IPS DF 6.9 (cell line): ENCODE measurements around the gene TRPV6.

Experiments used
- DNase-seq: peaks from one replicate; pipeline ENCODE4 v3.0.0-alpha.2; 2013; ENCODE audit warnings: low read depth, low spot score
- H3K27ac ChIP-seq: one replicate; pipeline ENCODE4 v1.5.1; 2013; ENCODE audit warnings: low read length, control low read depth
- H3K27me3 ChIP-seq: 2 replicates; pipeline ENCODE4 v1.6.1; 2013; ENCODE audit warnings: mild to moderate bottlenecking, low read length; ENCODE audit not compliant: control insufficient read depth, insufficient read depth
- H3K36me3 ChIP-seq: 2 replicates; pipeline ENCODE4 v1.6.1; 2013; ENCODE audit warnings: low read length; ENCODE audit not compliant: control insufficient read depth, insufficient read depth
- H3K4me1 ChIP-seq: 2 replicates; pipeline ENCODE4 v1.6.1; 2013; ENCODE audit warnings: low read length; ENCODE audit not compliant: control insufficient read depth, insufficient read depth
- H3K4me3 ChIP-seq: 2 replicates; pipeline ENCODE4 v1.5.1; 2013; ENCODE audit warnings: mild to moderate bottlenecking, low read length
- H3K9me3 ChIP-seq: 2 replicates; pipeline ENCODE4 v1.6.1; 2013; ENCODE audit warnings: low read length, inconsistent platforms; ENCODE audit not compliant: control insufficient read depth, insufficient read depth
- WGBS: extraction: QIAGEN DNeasy Blood & Tissue Kit; methylation state at CpG from one replicate; pipeline ENCODE4 v1.1.7; 2013; ENCODE audit warnings: mixed read lengths, missing lambda C conversion rate; ENCODE audit not compliant: insufficient read length, insufficient coverage; 5-methylcytosine and 5-hydroxymethylcytosine counted together

The TRPV6 gene

GRCh38 chr7:142868986-142869415 lies 16.5 kb downstream of the TRPV6 start:
- H3K9me3 ChIP-seq, result no peaks in the 10 kb centered on the region
- no peaks in the 10 kb centered on the region for H3K27me3 ChIP-seq
- H3K36me3 ChIP-seq, result no peaks in the 10 kb centered on the region; the same call in 1 of the 2 replicates
- no peak overlapping the region for H3K27ac ChIP-seq
- no peak overlapping the region for H3K4me3 ChIP-seq
- no peaks in the 10 kb centered on the region; the same call in 1 of the 2 replicates for H3K4me1 ChIP-seq
- no CpG with 5 or more reads among the region's 11 CpGs for WGBS
- no peak for DNase-seq

- Histone ChIP-seq H3K4me1 (no peaks in the 10 kb centered on the region; the same call in 1 of the 2 replicates), H3K27ac (no peak overlapping the region), H3K4me3 (no peak overlapping the region), H3K9me3 (no peaks in the 10 kb centered on the region), H3K36me3 (no peaks in the 10 kb centered on the region; the same call in 1 of the 2 replicates), H3K27me3 (no peaks in the 10 kb centered on the region)
- no CpG with 5 or more reads among the region's 31 CpGs for WGBS
- no peak for DNase-seq
Measured at GRCh38 chr7:142868188-142868985, 17.2 kb downstream of the TRPV6 start.

GRCh38 chr7:142867398-142868187 lies 18.0 kb downstream of the TRPV6 start:
- Histone ChIP-seq H3K9me3 (no peaks in the 10 kb centered on the region), H3K27ac (no peak overlapping the region), H3K36me3 (no peaks in the 10 kb centered on the region; the same call in 1 of the 2 replicates), H3K4me1 (peaks cover 2% of the 10 kb centered on the region), H3K27me3 (no peaks in the 10 kb centered on the region), H3K4me3 (no peak overlapping the region)
- WGBS, result no CpG with 5 or more reads among the region's 18 CpGs
- no peak for DNase-seq

GRCh38 chr7:142867097-142867378 lies 18.5 kb downstream of the TRPV6 start:
- no peak overlapping the region for H3K27ac ChIP-seq
- H3K36me3 ChIP-seq, result no peaks in the 10 kb centered on the region; the same call in 1 of the 2 replicates
- H3K4me3 ChIP-seq, result no peak overlapping the region
- H3K27me3 ChIP-seq, result no peaks in the 10 kb centered on the region
- peaks cover 2% of the 10 kb centered on the region for H3K4me1 ChIP-seq
- no peak for DNase-seq
- no CpG with 5 or more reads among the region's 4 CpGs for WGBS
- no peaks in the 10 kb centered on the region for H3K9me3 ChIP-seq

- Histone ChIP-seq H3K9me3 (no peaks in the 10 kb centered on the region), H3K27ac (no peak overlapping the region), H3K36me3 (no peaks in the 10 kb centered on the region; the same call in 1 of the 2 replicates), H3K27me3 (no peaks in the 10 kb centered on the region), H3K4me1 (peaks cover 3% of the 10 kb centered on the region), H3K4me3 (no peak overlapping the region)
- no CpG with 5 or more reads among the region's 18 CpGs for WGBS
- DNase-seq, result no peak
Measured at GRCh38 chr7:142866361-142867096, 19.0 kb downstream of the TRPV6 start.

- no peak overlapping the region for H3K4me3 ChIP-seq
- H3K27ac ChIP-seq, result no peak overlapping the region
- H3K36me3 ChIP-seq, result no peaks in the 10 kb centered on the region; the same call in 1 of the 2 replicates
- no peaks in the 10 kb centered on the region for H3K9me3 ChIP-seq
- no peak for DNase-seq
- no CpG with 5 or more reads among the region's 13 CpGs for WGBS
- H3K4me1 ChIP-seq, result peaks cover 3% of the 10 kb centered on the region
- no peaks in the 10 kb centered on the region for H3K27me3 ChIP-seq
Measured at GRCh38 chr7:142865766-142866165, 19.8 kb downstream of the TRPV6 start.

GRCh38 chr7:142864980-142865747 lies 20.4 kb downstream of the TRPV6 start:
- H3K4me1 ChIP-seq, result peaks cover 3% of the 10 kb centered on the region
- no peak overlapping the region for H3K27ac ChIP-seq
- no peak for DNase-seq
- no peaks in the 10 kb centered on the region for H3K27me3 ChIP-seq
- no CpG with 5 or more reads among the region's 14 CpGs for WGBS
- H3K36me3 ChIP-seq, result no peaks in the 10 kb centered on the region; the same call in 1 of the 2 replicates
- H3K4me3 ChIP-seq, result no peak overlapping the region
- H3K9me3 ChIP-seq, result no peaks in the 10 kb centered on the region

- H3K36me3 ChIP-seq, result no peaks in the 10 kb centered on the region; the same call in 1 of the 2 replicates
- H3K4me3 ChIP-seq, result no peak overlapping the region
- no CpG with 5 or more reads among the region's 37 CpGs for WGBS
- H3K4me1 ChIP-seq, result peaks cover 3% of the 10 kb centered on the region
- DNase-seq, result no peak
- H3K9me3 ChIP-seq, result no peaks in the 10 kb centered on the region
- no peaks in the 10 kb centered on the region for H3K27me3 ChIP-seq
- H3K27ac ChIP-seq, result no peak overlapping the region
Measured at GRCh38 chr7:142863891-142864685, 21.5 kb downstream of the TRPV6 start.

GRCh38 chr7:142862786-142863400 lies 22.7 kb downstream of the TRPV6 start:
- WGBS, result no CpG with 5 or more reads among the region's 7 CpGs
- no peak for DNase-seq
- Histone ChIP-seq H3K27me3 (no peaks in the 10 kb centered on the region), H3K36me3 (no peaks in the 10 kb centered on the region; the same call in 1 of the 2 replicates), H3K4me3 (no peak overlapping the region), H3K4me1 (peaks cover 3% of the 10 kb centered on the region), H3K9me3 (no peaks in the 10 kb centered on the region), H3K27ac (no peak overlapping the region)
